NCI-H146 treated with DMSO at 0.1 percent for 48 hours (cell line): ENCODE results near the gene CSF2RB.

ENCODE experiments used
- DNase-seq: peaks from one replicate; lab custom pipeline; 2025; ENCODE audit not compliant: unreplicated experiment; lab: John Stamatoyannopoulos, UW

The CSF2RB gene

GRCh38 chr22:36887162-36887561 is 26.3 kb upstream of the CSF2RB start:
- DNase-seq, result no peak

DNA sequence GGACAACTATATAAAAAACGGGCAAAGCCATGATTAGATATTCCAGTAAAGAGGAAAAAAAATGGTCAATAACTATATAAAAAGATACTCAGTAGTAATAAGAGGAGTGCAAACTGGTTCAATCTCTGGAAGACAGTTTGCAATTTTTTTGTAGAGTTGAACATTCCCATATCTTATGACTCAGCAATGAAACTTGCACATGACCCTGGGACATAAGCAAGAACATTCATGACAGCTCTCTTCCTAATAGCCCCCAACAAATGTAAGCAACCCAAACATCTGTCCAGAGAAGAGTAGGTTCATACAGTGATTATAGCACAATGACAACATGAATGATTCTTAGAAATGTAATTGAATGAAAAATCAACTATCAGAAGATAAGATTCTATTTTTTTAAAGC is 21.8 kb upstream of the CSF2RB start:
- no peak for DNase-seq

GRCh38 chr22:36892292-36892691 is 21.1 kb upstream of the CSF2RB start:
- no peak for DNase-seq

DNA sequence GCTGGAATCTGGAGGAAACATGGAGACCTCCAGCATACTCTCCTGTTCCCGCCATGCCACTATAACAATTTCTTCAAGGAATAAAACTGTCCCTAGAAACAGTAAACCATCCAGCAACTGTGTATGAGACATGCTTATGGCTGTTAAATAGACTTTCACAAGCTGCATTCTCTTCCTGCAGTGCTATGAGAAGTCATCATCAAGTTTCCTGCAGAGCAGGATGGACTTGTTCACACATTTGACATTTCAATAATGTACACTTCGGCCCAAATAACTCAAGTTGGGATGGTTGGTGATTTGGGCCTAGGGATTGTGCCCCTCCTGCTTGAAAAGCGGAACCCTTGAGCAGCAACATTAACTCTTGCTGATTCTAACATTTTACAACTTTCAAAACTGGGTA is 20.2 kb upstream of the CSF2RB start:
- no peak for DNase-seq

DNA sequence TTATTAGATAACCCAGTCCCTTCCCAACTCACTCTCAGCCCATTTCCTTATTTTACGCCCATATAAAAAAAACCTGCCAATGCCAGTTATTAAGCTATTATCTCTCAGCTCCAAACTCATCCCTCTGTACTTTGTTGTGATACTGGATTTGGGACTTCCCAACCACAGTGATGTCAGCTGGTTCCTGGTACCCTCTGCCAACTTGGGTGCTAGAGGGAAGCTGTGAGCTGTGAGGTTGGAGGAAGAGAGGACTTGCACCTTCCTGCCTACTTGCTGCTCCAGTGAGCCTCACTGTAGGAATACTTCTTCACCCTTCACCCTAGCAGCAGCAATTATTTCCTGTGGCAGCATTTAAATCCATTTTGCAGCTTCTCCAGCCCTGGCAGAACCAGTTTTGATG is 19.2 kb upstream of the CSF2RB start:
- no peak for DNase-seq

DNA sequence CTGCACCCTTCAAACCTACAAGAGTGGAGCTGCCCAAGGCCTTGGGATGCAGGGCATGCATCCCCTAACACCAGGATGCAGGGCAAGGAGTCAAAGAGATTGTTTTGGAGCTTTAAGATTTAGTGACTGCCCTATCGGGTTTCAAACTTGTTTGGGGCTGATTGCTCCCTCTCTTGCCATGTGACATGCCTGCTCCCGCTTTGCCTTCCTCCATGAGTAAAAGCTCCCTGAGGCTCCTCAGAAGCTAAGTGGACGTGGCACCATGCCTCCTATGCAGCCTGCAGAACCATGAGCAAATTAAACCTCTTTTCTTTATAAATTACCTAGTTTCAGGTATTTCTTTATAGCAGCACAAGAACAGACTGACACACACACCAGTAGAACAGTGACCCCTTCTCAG is 15.8 kb upstream of the CSF2RB start:
- DNase-seq, result no peak

DNA sequence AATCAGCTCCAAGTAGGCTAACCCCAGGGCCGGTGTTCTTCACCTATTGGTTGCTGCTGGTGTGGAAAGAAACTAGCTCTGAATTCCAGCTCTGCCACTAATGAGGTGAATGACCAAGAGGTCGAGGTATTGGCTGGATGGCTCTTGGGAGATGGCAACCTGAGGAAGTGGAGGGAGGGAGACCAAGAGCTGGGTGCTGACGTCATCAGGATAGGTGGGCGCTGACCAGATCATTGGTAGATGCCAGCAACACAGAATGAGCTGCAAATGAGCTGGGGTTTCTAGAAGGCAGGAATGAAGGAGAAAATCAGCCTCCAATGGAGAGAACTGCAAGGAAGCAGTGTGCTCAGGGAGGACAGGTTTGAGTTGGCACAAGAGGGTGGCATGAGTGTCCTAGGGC is 14.7 kb upstream of the CSF2RB start:
- DNase-seq, result no peak

- DNase-seq, result no peak
Measured at GRCh38 chr22:36899498-36899897, 13.9 kb upstream of the CSF2RB start.

DNA sequence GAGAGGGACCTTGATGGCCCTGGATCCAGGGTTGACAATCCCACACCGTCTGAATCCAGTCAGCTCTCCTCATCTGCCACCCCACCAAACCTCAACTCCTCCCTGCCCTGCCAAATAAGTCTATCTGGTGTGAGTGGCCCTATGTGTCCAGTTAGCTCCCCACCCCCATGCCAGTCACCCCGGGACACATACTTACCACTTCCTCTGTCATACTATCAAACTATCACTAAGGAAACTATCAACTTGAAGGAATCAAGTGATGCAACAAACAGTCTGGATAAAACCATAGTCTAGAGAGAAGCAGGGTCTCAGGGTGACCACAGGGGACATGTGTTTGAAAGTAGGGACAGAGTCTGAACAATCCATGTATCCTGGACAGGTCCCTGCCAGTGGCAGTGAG is 13.2 kb upstream of the CSF2RB start:
- DNase-seq, result no peak

GRCh38 chr22:36900880-36901279 is 12.5 kb upstream of the CSF2RB start:
- DNase-seq, result no peak

DNA sequence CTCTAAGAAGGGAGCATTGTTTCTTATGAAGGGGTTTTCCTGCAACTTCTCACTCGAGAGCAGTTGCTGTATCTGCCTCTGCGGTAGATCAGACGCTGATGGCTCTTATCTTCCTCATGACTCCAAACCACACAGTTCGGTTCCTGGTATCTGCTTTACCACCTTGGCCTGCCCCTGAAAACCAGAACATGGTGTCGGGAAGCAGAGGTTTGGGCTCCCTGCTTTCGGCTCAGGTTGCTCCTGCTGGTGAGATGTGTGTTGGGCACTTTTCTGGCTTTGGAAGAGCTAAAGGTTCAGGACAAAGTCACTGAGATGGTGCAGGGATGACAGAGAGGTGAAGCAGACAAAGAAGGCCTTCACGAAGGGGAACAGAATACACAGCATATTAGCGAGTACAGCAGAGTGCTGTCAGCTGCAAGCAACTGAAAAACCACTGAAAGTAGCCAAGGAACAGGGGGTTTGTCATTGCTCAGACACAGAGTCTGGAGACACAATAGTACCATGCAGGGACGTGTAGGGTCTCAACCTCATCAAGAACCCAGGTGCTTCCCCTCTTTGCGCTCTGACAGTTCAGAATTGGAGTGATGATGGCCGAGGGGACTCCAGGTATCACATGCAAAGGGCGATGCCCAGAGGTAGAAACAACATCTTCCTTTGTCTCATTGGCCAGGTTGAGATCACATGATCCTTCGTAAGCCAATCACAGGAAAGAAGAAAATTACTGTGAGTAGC is 11.9 kb upstream of the CSF2RB start:
- no peak for DNase-seq

DNA sequence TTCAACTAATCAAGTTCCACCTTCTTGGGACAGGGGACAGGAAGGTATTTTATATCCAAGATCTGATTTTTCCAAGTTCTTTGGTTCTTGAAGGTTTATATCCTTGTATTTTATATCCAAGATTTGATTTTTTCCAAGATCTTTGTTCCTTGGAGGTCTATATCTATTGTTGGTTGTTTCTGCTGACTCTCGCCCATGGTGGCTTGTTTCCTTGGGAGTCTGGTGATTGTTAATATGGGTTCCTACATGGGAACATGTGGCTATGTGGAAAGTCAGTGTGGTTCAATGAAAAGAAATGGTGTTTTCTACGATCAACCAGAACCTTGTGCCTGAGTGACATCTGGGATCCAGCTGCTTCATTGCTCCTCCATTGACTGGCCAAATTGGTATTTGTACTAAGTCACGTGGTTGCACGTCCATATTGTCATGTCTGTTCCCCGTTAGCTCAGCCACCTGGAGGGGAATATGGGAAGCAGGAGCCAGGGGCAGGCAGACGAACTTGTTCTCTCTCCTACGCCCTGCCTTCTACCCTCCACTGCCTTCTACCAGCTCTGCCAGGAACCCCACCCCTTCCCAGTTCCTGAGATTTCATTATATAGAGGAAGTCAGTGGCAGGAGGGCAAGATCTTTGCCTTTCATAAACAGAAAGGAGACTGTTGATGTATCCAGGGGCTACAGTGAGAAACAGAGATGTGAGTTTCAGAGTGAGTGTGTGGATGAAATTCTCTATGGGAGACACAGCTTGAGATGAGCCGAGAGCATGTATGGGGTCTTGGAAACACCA is 11.1 kb upstream of the CSF2RB start:
- no peak for DNase-seq

- DNase-seq, result no peak
Measured at GRCh38 chr22:36904260-36904880, 9.1 kb upstream of the CSF2RB start.

DNA sequence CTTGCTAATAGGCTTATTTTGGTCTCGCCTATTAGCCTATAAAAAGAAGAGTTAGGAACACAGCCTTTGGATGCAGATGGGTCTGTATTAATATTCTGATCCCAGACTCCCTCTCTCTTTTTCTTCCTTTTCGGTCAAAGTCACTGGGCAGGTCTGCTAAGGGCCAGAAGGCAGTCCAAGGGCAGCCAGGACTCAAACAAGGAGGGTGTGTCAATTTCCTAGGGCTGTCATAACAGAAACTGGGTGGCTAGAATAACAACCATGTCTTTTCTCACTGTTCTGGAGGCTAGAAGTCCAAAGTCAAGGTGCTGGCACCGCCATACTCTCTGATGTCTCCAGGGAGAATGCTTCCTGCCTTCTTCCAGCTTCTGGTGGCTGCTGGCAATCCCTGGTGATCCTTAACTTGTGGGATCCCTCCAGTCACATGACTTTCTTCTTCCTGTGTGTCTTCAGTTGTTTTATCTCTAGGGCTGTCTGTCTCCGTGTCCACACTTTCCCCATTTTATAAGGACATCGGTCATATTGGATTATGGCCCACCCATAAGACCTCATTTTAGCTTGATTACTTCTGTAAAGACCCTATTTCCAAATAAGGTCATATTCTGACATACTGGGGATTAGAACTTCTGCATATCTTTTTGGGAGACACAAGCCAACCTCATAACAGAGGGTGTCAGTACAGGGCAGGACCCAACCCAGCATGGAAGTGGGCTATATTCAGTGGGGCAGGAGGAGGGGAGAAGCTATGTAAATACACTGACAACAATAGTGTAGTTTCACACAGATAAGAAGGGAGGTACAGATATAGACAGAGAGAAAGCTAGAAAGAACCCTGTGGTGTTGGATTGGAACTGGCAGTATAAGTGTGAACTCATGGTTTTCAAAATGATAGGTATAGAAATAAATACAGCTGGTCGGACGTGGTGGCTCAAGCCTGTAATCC is 5.9 kb upstream of the CSF2RB start:
- DNase-seq, result no peak

DNA sequence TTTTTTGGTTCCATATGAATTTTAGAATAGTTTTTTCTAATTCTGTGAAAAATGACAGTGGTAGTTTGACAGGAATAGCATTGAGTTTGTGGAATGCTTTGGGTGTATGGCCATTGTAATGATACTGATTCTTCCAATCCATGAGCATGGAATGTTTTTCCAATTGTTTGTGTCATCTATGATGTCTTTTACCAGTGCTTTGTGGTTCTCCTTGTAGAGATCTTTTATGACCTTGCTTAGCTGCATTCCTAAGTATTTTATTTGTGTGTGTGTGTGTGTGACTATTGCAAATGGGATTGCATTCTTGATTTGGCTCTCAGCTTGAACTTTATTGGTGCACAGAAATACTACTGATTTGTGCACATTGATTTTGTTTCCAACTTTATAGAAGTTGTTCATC is 3.0 kb upstream of the CSF2RB start:
- DNase-seq, result no peak

DNA sequence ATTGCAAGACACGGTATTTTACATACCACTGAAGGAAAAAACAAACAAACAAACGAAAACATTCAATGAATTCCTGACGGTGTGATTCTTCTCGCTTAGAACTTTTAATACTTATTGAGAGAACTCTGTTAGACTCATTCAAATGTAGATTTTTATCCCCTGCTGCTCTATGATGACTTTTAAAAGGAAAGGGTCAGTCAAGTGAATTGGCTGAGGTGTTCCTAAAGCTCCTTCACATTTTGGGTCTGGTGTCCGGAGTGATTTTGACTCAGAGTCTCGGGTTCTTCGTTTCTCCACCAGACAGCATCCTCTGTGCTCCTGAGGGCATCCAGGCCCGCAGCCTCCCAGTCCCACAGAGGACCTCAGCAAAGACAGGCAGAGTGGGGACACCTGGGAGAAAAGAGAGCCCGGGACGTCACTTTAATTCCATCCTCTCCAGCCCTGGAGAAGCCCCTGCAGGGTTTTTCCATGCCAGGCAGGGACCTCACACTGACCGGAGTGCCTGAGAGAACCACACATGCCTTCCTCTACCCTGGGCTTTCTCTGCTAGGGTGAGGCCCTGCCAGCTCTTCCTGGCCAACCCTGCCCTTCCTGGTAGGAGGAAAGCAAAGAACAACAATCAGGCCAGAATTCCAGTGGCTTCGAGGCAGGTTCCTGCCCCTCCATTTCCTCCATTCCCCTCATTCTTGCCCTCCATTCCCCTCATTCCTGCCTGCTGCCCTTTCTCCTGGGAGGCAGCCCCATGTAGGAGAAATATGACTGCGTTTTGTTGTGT is 1.4 kb upstream of the CSF2RB start:
- no peak for DNase-seq

DNA sequence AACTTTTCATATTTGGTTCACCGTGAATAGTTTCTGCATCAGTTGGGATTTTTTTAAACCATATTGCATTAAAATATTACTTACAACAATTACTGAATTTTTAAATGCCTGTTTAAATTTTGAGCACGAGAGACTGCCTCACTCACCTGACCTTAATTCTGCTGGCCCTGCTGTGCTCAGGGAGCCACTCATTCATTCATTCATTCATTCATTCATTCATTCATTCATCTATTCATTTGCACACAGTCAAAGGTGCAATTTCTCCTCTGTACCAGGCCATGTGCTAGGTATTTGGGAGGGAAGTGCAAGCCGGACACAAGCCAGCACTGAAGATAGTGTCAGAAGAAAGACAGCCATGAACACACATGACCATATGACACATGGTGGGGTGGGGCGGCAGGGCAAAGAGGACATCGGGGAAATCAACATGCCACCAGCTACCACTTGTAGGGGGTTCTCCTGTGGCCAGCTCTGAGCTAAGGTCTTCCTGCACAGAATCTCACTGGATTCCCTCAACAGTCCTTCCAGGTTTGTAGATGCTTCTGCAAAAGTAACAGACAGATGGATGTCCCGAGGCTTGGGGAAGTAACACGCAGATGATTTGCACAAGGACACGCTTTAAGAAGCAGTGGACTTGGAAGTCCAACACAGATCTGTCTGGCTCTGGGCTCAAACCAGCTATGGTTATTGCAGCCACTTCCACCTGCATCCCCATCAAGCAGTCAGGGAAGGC is 568 bp upstream of the CSF2RB start:
- no peak for DNase-seq

GRCh38 chr22:36914390-36914752 is 943 bp downstream of the CSF2RB start:
- no peak for DNase-seq

DNA sequence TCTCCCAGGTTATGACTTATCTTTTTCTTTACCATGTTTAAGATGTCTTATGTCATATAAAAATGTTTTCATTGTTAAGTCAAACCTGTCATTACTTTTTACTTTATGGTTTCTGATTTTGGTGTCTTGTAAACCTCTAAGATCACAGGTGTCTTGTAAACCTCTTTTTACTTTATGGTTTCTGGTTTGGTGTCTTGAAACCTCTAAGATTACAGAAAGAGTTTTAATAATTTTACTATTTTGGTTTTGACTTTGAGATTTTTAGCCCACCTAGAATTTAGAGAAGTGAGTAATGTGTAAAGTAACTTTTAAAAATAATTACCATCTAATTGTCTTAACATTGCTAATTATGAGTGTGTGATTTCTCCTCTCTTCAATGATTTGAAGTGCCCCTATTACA is 2.6 kb downstream of the CSF2RB start:
- no peak for DNase-seq
